GM23338 (cell line): Measurements from ENCODE around the gene ZSWIM9. TPM values are rescaled to one million over a fixed set of nuclear protein-coding genes. Genes with fewer than 3 reads are reported as not detected.

Source experiments
- ATAC-seq: fragments of 200-7000 bp; cut with Tn5 transposase; 3 replicates; pipeline ENCODE4 v1.9.1; 2020
- DNase-seq: peaks from one replicate; pipeline ENCODE4 v3.0.0-alpha.2; 2015; ENCODE audit warnings: low spot score
- H2AFZ ChIP-seq: fragments of 200-600 bp; sonication (generic); 2 replicates; pipeline ENCODE4 v1.8.0; 2016; ENCODE audit warnings: antibody characterized with exemption, mild to moderate bottlenecking, moderate library complexity
- H3F3A ChIP-seq: fragments of 200-600 bp; sonication (generic); replicated peaks from 2 replicates; pipeline ENCODE4 v1.8.0; 2017; ENCODE audit warnings: antibody characterized with exemption, mixed run types, low read depth
- H3K27ac ChIP-seq: fragments of 200-600 bp; sonication (generic); 2 replicates; pipeline ENCODE4 v1.6.1; 2016; ENCODE audit warnings: low read depth
- H3K27me3 ChIP-seq: fragments of 200-600 bp; sonication (generic); 2 replicates; pipeline ENCODE4 v1.8.0; 2016; ENCODE audit warnings: mild to moderate bottlenecking, mixed run types, moderate library complexity; ENCODE audit not compliant: insufficient read depth
- H3K36me3 ChIP-seq: fragments of 200-600 bp; sonication (generic); 2 replicates; pipeline ENCODE4 v1.8.0; 2016; ENCODE audit warnings: mild to moderate bottlenecking; ENCODE audit not compliant: insufficient read depth
- H3K4me1 ChIP-seq: fragments of 200-600 bp; sonication (generic); 2 replicates; pipeline ENCODE4 v1.8.0; 2016; ENCODE audit warnings: mild to moderate bottlenecking, moderate library complexity; ENCODE audit not compliant: insufficient read depth
- H3K4me2 ChIP-seq: fragments of 200-600 bp; sonication (generic); 2 replicates; pipeline ENCODE4 v1.7.1; 2017; ENCODE audit warnings: mixed run types
- H3K4me3 ChIP-seq: fragments of 200-600 bp; sonication (generic); 2 replicates; pipeline ENCODE4 v1.6.1; 2016; ENCODE audit warnings: mixed run types
- H3K79me2 ChIP-seq: fragments of 200-600 bp; sonication (generic); replicated peaks from 2 replicates; pipeline ENCODE4 v1.8.0; 2017; ENCODE audit warnings: mild to moderate bottlenecking; ENCODE audit not compliant: insufficient read depth
- H3K9me2 ChIP-seq: fragments of 200-600 bp; sonication (generic); 2 replicates; pipeline ENCODE4 v1.8.0; 2017; ENCODE audit not compliant: insufficient read depth
- H4K20me1 ChIP-seq: fragments of 200-600 bp; sonication (generic); replicated peaks from 2 replicates; pipeline ENCODE4 v1.8.0; 2017; ENCODE audit warnings: mild to moderate bottlenecking; ENCODE audit not compliant: insufficient read depth
- H3K27ac Mint-ChIP-seq: 2 replicates; pipeline ENCODE4 v1.8.0; 2020; ENCODE audit warnings: inconsistent platforms, mild to moderate bottlenecking, moderate library complexity, mixed read lengths
- H3K27me3 Mint-ChIP-seq: 3 replicates; pipeline ENCODE4 v1.8.0; 2022; ENCODE audit warnings: low read depth, mild to moderate bottlenecking, moderate library complexity, mixed read lengths, inconsistent platforms; ENCODE audit not compliant: insufficient read depth, poor library complexity
- H3K36me3 Mint-ChIP-seq: 3 replicates; pipeline ENCODE4 v1.8.0; 2021; ENCODE audit warnings: low read depth, mild to moderate bottlenecking, inconsistent platforms, moderate library complexity, mixed read lengths
- H3K4me1 Mint-ChIP-seq: 3 replicates; pipeline ENCODE4 v1.8.0; 2020; ENCODE audit warnings: mild to moderate bottlenecking, inconsistent platforms, mixed read lengths
- H3K4me3 Mint-ChIP-seq: 3 replicates; pipeline ENCODE4 v1.8.0; 2021; ENCODE audit warnings: moderate library complexity, mild to moderate bottlenecking, inconsistent platforms, mixed read lengths
- H3K9me3 Mint-ChIP-seq: 3 replicates; pipeline ENCODE4 v1.8.0; 2020; ENCODE audit warnings: moderate library complexity, mild to moderate bottlenecking, inconsistent platforms, mixed read lengths
- EZH2 ChIP-seq: fragments of 200-600 bp; sonication (generic); IDR thresholded peaks from one replicate; pipeline ENCODE4 v1.8.0; 2017; ENCODE audit warnings: antibody characterized with exemption, mild to moderate bottlenecking, low read depth; ENCODE audit not compliant: unreplicated experiment
- EZH2phosphoT487 ChIP-seq: fragments of 200-600 bp; sonication (generic); IDR thresholded peaks from one replicate; pipeline ENCODE4 v1.8.1; 2018; ENCODE audit warnings: antibody characterized with exemption; ENCODE audit not compliant: unreplicated experiment
- JUNB ChIP-seq: IDR thresholded peaks from one replicate; pipeline ENCODE4 v1.6.1; 2016; ENCODE audit warnings: antibody characterized with exemption; ENCODE audit not compliant: unreplicated experiment
- NANOG ChIP-seq: IDR thresholded peaks from 2 replicates; pipeline ENCODE4 v1.6.1; 2016; ENCODE audit warnings: antibody characterized with exemption, borderline replicate concordance
- POLR2AphosphoS5 ChIP-seq: IDR thresholded peaks from 2 replicates; pipeline ENCODE4 v1.6.1; 2016; ENCODE audit warnings: antibody characterized with exemption, low read depth
- STAT1 ChIP-seq: IDR thresholded peaks from one replicate; pipeline ENCODE4 v1.6.1; 2016; ENCODE audit warnings: antibody characterized with exemption; ENCODE audit not compliant: unreplicated experiment
- ZNF331 ChIP-seq: fragments of 250-450 bp; sonication (Bioruptor Pico); IDR thresholded peaks from 2 replicates; pipeline ENCODE4 v1.5.0; 2020; ENCODE audit warnings: low read depth, mild to moderate bottlenecking, moderate library complexity
- polyA plus RNA-seq: library from polyadenylated mRNA; unstranded; fragments of >200 nt; fragmentation: Nextera tagmentation; extraction: Ambion mirVana; gene quantifications from 2 replicates; pipeline ENCODE4 v1.2.1, GENCODE V29; 2016
- total RNA-seq: library from RNA; depleted of rRNA; stranded (reverse); fragments of >200 nt; shearing (Covaris generic); gene quantifications from 2 replicates; pipeline ENCODE4 v1.2.3, GENCODE V29; 2014
- TF ChIP-seq, protein P1 (sequence below), 2 experiments: fragments of 200-600 bp in 1 of 2; sonication (generic) in 1 of 2; conservative IDR thresholded peaks; 2 replicates each; pipeline versions ENCODE4 v1.5.1 to v1.6.1; 2016 to 2017; ENCODE audit warnings: antibody characterized with exemption in 2 of 2, low read depth in 2 of 2, mild to moderate bottlenecking in 2 of 2, moderate library complexity in 1 of 2
- TF ChIP-seq, protein P2 (sequence below): IDR thresholded peaks from 2 replicates; pipeline ENCODE4 v1.6.1; 2016; ENCODE audit warnings: antibody characterized with exemption
- TF ChIP-seq, protein P3 (sequence below): fragments of 250-450 bp; sonication (Bioruptor Pico); IDR thresholded peaks from 2 replicates; pipeline ENCODE4 v1.5.0; 2020; ENCODE audit warnings: mild to moderate bottlenecking, moderate library complexity

The ZSWIM9 gene
- total and polyA plus RNA-seq, 2 experiments from 2014 or later: 2.9 to 9.1 TPM

DNA sequence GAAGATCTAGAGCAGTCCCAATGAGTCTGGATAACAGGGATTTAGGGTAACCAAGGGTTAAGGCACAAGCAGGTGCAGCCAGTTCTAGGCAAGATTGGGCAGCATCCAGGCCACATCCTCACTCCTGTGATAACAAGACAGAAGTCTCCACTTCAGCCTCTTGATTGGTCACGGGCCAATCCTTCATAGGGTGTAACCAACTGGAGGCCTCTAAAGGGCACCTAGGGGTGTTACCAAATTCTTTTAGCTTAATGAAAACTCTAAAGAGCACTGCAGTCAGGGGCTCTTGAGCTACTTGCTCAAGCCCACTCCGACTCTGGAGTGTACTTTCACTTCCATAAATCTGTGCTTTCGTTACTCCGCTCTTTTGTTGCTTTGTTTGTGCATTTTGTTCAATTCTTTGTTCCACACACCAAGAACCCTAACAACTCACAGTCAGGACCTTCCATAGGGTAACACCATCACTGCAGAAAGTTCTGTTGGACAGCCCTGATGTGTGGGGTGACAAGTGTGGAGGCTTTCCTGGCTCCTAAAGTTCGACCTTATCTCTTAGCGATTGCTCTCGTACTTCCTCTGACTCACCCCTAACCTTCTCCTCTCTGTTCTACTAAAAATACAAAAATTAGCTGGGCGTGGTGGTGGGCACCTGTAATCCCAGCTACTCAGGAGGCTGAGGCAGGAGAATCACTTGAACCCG lies 36.1 kb downstream of the ZSWIM9 start:
- ATAC-seq (no peak), DNase-seq (no peak)
- peaks cover 4% of the 10 kb centered on the region for H3F3A ChIP-seq
- no peaks in the 10 kb centered on the region for H3K79me2 ChIP-seq
- TF ChIP-seq NANOG (no peak), ZNF331 (CRISPR knock-in tag) (no peak), EZH2 (no peak), EZH2phosphoT487 (no peak), STAT1 (no peak), JUNB (no peak)
- TF ChIP-seq, protein P1, sequence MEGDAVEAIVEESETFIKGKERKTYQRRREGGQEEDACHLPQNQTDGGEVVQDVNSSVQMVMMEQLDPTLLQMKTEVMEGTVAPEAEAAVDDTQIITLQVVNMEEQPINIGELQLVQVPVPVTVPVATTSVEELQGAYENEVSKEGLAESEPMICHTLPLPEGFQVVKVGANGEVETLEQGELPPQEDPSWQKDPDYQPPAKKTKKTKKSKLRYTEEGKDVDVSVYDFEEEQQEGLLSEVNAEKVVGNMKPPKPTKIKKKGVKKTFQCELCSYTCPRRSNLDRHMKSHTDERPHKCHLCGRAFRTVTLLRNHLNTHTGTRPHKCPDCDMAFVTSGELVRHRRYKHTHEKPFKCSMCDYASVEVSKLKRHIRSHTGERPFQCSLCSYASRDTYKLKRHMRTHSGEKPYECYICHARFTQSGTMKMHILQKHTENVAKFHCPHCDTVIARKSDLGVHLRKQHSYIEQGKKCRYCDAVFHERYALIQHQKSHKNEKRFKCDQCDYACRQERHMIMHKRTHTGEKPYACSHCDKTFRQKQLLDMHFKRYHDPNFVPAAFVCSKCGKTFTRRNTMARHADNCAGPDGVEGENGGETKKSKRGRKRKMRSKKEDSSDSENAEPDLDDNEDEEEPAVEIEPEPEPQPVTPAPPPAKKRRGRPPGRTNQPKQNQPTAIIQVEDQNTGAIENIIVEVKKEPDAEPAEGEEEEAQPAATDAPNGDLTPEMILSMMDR (conservative IDR thresholded peaks at IDR 0.05; ENCODE audit: low read depth in 2 of 2): no peak
- TF ChIP-seq, protein P2, sequence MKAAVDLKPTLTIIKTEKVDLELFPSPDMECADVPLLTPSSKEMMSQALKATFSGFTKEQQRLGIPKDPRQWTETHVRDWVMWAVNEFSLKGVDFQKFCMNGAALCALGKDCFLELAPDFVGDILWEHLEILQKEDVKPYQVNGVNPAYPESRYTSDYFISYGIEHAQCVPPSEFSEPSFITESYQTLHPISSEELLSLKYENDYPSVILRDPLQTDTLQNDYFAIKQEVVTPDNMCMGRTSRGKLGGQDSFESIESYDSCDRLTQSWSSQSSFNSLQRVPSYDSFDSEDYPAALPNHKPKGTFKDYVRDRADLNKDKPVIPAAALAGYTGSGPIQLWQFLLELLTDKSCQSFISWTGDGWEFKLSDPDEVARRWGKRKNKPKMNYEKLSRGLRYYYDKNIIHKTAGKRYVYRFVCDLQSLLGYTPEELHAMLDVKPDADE: no peak
- H3K4me1 Mint-ChIP-seq: no peaks in the 10 kb centered on the region
- H3K36me3 Mint-ChIP-seq: peaks cover 4% of the 10 kb centered on the region; the same call in 1 of the 3 replicates
- no peak overlapping the region for H3K27ac ChIP-seq
- H3K27me3 ChIP-seq: no peaks in the 10 kb centered on the region
- H3K27ac Mint-ChIP-seq: no peak overlapping the region
- H3K36me3 ChIP-seq: no peaks in the 10 kb centered on the region
- H3K27me3 Mint-ChIP-seq: peaks cover 4% of the 10 kb centered on the region
- H3K9me3 Mint-ChIP-seq: peaks cover 7% of the 10 kb centered on the region; the same call in 2 of the 3 replicates
- H4K20me1 ChIP-seq: no peaks in the 10 kb centered on the region
- H3K9me2 ChIP-seq: no peaks in the 10 kb centered on the region
- no peak overlapping the region for H3K4me2 ChIP-seq
- H3K4me1 ChIP-seq: peaks cover 6% of the 10 kb centered on the region
- no peak overlapping the region for H2AFZ ChIP-seq
- no peak overlapping the region for H3K4me3 ChIP-seq
- no peak overlapping the region; the same call in 2 of the 3 replicates for H3K4me3 Mint-ChIP-seq

DNA sequence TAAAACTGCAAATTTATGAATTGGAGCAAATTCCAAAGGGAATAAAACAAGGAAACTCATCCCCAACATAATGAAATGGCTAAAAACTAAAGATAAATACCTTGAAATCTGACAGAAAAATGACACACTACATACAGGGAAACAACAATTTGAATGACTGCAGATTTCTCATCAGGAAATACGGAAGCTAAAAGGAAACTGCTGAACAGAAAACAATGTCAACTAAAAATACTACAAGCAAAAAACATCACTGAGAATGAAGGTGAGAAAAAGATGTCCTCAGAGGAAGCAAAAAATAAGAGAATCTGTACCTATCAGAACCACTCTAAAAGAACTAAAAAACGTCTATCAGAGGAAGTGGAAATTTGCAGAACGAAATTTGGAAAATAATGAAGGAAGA lies 39.5 kb downstream of the ZSWIM9 start:
- Mint-ChIP-seq H3K27ac (no peak overlapping the region), H3K27me3 (no peaks in the 10 kb centered on the region), H3K36me3 (peaks cover 4% of the 10 kb centered on the region; the same call in 1 of the 3 replicates), H3K4me3 (no peak overlapping the region), H3K4me1 (no peaks in the 10 kb centered on the region), H3K9me3 (peaks cover 7% of the 10 kb centered on the region; the same call in 2 of the 3 replicates)
- Histone ChIP-seq H4K20me1 (no peaks in the 10 kb centered on the region), H3K27me3 (no peaks in the 10 kb centered on the region), H2AFZ (no peak overlapping the region), H3K4me1 (no peaks in the 10 kb centered on the region; the same call in 1 of the 2 replicates), H3K79me2 (no peaks in the 10 kb centered on the region), H3K9me2 (no peaks in the 10 kb centered on the region), H3K4me2 (no peak overlapping the region), H3F3A (no peaks in the 10 kb centered on the region), H3K36me3 (no peaks in the 10 kb centered on the region), H3K27ac (no peak overlapping the region), H3K4me3 (no peak overlapping the region)
- ATAC-seq (no peak), DNase-seq (no peak)
- TF ChIP-seq, protein P2: no peak
- TF ChIP-seq, protein P3, sequence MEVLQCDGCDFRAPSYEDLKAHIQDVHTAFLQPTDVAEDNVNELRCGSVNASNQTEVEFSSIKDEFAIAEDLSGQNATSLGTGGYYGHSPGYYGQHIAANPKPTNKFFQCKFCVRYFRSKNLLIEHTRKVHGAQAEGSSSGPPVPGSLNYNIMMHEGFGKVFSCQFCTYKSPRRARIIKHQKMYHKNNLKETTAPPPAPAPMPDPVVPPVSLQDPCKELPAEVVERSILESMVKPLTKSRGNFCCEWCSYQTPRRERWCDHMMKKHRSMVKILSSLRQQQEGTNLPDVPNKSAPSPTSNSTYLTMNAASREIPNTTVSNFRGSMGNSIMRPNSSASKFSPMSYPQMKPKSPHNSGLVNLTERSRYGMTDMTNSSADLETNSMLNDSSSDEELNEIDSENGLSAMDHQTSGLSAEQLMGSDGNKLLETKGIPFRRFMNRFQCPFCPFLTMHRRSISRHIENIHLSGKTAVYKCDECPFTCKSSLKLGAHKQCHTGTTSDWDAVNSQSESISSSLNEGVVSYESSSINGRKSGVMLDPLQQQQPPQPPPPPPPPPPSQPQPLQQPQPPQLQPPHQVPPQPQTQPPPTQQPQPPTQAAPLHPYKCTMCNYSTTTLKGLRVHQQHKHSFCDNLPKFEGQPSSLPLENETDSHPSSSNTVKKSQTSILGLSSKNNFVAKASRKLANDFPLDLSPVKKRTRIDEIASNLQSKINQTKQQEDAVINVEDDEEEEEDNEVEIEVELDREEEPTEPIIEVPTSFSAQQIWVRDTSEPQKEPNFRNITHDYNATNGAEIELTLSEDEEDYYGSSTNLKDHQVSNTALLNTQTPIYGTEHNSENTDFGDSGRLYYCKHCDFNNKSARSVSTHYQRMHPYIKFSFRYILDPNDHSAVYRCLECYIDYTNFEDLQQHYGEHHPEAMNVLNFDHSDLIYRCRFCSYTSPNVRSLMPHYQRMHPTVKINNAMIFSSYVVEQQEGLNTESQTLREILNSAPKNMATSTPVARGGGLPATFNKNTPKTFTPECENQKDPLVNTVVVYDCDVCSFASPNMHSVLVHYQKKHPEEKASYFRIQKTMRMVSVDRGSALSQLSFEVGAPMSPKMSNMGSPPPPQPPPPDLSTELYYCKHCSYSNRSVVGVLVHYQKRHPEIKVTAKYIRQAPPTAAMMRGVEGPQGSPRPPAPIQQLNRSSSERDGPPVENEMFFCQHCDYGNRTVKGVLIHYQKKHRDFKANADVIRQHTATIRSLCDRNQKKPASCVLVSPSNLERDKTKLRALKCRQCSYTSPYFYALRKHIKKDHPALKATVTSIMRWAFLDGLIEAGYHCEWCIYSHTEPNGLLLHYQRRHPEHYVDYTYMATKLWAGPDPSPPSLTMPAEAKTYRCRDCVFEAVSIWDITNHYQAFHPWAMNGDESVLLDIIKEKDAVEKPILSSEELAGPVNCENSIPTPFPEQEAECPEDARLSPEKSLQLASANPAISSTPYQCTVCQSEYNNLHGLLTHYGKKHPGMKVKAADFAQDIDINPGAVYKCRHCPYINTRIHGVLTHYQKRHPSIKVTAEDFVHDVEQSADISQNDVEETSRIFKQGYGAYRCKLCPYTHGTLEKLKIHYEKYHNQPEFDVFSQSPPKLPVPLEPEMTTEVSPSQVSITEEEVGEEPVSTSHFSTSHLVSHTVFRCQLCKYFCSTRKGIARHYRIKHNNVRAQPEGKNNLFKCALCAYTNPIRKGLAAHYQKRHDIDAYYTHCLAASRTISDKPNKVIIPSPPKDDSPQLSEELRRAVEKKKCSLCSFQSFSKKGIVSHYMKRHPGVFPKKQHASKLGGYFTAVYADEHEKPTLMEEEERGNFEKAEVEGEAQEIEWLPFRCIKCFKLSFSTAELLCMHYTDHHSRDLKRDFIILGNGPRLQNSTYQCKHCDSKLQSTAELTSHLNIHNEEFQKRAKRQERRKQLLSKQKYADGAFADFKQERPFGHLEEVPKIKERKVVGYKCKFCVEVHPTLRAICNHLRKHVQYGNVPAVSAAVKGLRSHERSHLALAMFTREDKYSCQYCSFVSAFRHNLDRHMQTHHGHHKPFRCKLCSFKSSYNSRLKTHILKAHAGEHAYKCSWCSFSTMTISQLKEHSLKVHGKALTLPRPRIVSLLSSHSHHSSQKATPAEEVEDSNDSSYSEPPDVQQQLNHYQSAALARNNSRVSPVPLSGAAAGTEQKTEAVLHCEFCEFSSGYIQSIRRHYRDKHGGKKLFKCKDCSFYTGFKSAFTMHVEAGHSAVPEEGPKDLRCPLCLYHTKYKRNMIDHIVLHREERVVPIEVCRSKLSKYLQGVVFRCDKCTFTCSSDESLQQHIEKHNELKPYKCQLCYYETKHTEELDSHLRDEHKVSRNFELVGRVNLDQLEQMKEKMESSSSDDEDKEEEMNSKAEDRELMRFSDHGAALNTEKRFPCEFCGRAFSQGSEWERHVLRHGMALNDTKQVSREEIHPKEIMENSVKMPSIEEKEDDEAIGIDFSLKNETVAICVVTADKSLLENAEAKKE: no peak
- no peak for TF ChIP-seq POLR2AphosphoS5
